ENCODE measurements around the gene PGLYRP3.

DNA sequence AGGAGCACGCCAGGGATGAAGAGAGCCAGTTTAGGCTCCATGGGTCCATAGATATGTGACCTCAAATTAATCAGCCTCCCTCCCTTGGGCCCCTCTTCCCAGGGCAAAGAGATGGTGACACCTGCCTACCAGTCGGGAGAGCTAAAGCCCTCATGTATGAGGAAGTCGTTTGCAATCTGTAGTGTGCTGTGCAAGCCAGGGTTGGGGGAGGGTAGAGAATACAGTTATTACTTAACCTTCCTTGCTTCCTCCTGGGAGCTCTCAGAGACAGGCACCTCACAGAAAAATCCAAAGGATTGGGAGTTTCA, 31.9 kb upstream of the PGLYRP3 start:
- TF ChIP-seq POLR2A (IDR thresholded peaks at IDR 0.05): no peak
- TF ChIP-seq, protein P1, sequence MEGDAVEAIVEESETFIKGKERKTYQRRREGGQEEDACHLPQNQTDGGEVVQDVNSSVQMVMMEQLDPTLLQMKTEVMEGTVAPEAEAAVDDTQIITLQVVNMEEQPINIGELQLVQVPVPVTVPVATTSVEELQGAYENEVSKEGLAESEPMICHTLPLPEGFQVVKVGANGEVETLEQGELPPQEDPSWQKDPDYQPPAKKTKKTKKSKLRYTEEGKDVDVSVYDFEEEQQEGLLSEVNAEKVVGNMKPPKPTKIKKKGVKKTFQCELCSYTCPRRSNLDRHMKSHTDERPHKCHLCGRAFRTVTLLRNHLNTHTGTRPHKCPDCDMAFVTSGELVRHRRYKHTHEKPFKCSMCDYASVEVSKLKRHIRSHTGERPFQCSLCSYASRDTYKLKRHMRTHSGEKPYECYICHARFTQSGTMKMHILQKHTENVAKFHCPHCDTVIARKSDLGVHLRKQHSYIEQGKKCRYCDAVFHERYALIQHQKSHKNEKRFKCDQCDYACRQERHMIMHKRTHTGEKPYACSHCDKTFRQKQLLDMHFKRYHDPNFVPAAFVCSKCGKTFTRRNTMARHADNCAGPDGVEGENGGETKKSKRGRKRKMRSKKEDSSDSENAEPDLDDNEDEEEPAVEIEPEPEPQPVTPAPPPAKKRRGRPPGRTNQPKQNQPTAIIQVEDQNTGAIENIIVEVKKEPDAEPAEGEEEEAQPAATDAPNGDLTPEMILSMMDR (IDR thresholded peaks at IDR 0.05): no peak
